GM21717 (cell line): ENCODE data around the gene FBXO33.
A peak's percentile ranks its signal among the peaks of the same experiment; 100 is the strongest.

Source experiments
- ATAC-seq: cut with Tn5 transposase; IDR thresholded peaks from one replicate; pipeline ENCODE4 v1.9.1; 2021; ENCODE audit warnings: mild to moderate bottlenecking, moderate library complexity; ENCODE audit not compliant: unreplicated experiment

FBXO33 gene, protein sequence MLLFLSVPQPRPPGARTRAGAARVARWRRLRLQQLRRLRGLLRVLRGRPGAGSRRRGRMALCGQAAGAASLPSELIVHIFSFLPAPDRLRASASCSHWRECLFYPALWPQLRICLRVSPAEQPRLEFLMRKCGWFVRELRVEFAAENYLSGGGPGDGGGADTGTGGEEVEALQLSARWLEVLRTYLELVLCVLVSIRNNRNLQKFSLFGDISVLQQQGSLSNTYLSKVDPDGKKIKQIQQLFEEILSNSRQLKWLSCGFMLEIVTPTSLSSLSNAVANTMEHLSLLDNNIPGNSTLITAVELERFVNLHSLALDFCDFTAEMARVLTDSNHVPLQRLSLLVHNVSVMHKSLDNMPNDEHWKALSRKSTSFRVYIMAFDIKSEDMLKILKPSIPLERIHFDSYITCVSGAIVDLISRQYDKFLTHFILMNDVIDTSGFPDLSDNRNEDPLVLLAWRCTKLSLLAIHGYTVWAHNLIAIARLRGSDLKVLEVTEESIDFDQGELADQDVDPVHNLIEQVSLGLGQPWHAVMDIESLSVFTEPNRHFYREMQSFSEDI

DNA sequence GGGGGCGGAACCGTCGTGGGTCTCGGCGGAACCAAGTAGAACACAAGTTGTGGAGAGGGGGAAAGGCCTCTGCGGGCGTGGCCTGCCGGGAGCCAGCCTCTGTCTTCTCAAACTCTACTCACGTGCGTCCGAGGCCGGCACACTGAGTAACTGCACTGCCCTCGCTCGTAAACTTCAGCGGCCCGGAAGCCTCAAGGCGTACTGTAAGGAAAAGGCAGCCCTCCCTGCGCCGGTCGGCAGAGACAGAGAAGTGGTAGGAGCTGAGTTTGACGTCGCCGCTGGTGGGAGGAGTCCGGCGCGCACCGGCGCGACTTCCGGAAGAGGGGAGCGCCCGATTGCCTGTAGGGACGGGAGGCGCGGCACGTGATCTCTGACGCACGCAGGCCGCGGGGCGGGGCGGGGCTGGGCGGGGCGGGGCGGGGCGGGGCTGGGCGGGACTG lies at the start of gene FBXO33:
Gene FBXO33 (minus strand): TSS at position 255 of the 440 bp plus-strand sequence. CDS start 271 bp downstream, outside the sequence.
- peak; percentile 84 for ATAC-seq

- peak; percentile 98 for ATAC-seq
These were observed 42.2 kb upstream of the FBXO33 start for GRCh38 chr14:39474416-39474911.

DNA sequence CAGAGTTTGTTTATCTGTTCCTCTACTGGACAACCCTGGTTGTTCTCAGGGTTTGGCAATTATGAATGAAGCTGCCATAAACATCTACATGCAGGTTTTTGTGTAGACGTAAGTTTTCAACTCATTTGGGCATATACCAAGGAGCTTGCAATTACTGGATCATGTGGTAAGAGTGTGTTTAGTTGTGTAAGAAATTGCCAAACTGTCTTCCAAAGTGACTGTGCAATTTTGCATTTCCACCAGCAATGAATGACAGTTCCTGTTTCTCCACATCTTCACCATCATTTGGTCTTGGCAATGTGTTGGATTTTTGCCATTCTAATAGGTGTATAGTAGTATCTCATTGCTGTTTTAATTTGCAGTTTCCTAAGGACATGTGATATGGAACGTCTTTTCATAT lies 39.8 kb upstream of the FBXO33 start:
- no peak for ATAC-seq

GRCh38 chr14:39469094-39469710 lies 37.0 kb upstream of the FBXO33 start:
- peak; percentile 98 for ATAC-seq

- ATAC-seq = peak; percentile 59
These were observed 35.8 kb upstream of the FBXO33 start for GRCh38 chr14:39467889-39468524.

- ATAC-seq = no peak
These were observed 27.7 kb upstream of the FBXO33 start for GRCh38 chr14:39459795-39460478.

DNA sequence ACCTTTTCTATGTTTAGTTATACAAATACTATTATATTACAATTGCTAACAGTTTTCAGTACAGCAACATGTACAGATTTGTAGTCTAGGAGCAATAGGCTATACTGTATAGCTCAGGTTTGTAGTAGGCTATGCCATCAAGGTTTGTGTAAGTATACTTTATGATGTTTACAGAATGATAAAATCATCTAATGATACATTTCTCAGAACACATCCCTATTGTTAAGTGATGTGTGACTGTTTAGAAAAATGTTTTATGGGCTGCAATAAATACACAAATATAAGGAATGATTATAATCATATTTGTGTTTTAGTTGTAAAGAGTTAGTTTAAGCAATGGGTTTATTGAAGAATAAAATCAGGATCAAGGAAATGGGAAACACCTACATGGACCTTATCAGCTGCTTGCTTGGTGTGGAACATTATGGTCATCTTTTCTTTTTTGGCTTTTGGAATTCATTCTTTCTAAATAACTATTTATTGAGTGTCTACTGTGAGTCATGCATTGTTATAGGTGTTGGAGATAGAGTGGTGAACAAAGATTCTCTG lies 24.5 kb upstream of the FBXO33 start:
- ATAC-seq = no peak

- ATAC-seq = no peak
These were observed 22.8 kb upstream of the FBXO33 start for GRCh38 chr14:39454906-39455539.

DNA sequence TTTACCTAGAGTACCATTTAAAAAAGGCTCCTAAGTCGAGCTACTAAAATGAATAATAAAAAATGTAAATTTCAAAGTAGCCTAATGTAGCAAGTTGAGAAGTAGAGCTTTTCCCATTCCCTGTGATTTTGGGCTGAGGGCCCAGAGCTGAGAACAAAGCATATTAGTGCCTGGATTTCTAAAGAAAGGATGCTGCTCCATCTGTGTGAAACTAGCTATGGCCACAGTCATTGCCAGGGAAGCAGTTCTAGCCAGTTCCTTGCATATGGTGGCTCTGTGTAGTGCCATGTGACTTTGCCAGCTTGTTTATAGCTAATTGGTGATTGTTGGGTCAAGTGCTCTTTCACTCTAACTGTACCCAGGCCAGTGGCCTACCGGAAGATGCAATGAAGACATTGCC lies 20.4 kb upstream of the FBXO33 start:
- no peak for ATAC-seq

DNA sequence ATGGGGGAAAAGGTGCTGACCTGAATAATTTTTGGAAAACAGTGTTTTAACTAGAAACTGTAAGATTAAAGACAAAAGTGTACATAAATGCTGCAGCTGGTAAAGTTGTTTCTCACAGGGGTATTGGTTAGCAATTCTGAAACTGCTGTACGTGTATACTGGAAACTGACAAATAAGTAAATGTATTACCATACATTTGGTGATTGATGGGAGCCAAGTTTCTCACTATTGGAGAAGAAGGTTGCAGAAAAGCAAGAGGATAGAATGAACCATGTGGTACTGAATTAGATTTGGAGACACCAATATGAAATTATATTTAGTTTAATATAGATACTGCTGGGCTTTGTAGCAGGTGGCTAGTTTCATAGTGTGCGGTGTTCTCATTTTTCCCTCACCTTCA lies 19.6 kb upstream of the FBXO33 start:
- ATAC-seq = peak; percentile 50

- ATAC-seq = no peak
These were observed 15.0 kb upstream of the FBXO33 start for GRCh38 chr14:39447175-39447661.

DNA sequence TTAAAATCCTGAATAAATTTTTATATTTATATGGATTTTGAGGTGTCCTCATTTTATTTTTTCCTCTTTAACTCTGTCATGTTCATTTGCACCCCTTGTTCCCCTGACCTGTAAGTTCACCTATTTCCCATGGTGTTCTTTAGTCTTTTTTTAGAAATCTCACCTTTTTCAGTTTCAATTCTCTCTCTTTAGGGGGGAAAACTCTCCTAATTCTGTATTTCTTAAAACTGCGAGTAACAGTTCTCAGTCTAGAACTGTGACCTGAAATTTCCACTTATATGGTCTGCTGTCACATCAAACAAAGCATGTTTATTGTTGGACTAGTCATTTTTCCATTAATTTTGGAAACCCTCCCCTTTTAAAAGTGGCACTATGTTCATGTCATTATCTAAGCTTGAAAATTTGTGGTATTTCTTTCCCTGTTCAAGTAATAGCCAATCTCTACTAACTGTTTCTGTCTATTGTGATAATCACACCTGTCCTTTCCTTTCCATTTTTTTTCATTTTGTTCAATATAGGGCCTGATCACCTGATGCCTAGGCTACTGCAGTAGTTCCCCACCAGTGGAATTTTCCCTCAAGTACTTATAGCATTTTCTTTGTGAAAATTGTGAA lies 14.0 kb upstream of the FBXO33 start:
- peak; percentile 45 for ATAC-seq

- ATAC-seq = no peak
These were observed 10.1 kb upstream of the FBXO33 start for GRCh38 chr14:39442293-39442692.

- no peak for ATAC-seq
These were observed 9.6 kb upstream of the FBXO33 start for GRCh38 chr14:39441805-39442204.

DNA sequence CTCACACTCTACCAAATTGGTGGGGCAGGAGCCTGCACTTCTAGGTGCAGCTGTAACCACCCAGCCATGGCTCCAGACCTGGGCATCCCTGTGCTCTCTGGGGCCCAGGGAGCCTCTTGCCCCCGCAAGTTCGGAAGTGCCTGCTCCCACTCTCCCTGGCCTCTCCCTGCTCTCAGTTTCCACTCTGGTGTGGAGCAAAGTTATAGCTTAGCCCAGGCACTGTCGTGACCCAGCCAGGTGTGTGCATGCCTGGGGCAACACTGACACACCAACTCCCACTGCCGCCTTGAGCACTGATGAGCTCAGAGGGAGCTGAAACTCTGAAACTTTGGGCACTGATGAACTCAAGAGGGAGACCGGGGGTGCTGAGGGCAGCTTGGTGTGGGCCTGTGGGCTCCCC lies 8.7 kb upstream of the FBXO33 start:
- ATAC-seq = no peak

- no peak for ATAC-seq
These were observed 3.0 kb upstream of the FBXO33 start for GRCh38 chr14:39435241-39435640.

- no peak for ATAC-seq
These were observed 2.2 kb upstream of the FBXO33 start for GRCh38 chr14:39434401-39434800.

GRCh38 chr14:39433452-39433813 lies 1.2 kb upstream of the FBXO33 start:
- ATAC-seq = no peak

- peak; percentile 60 for ATAC-seq
These were observed 602 bp upstream of the FBXO33 start for GRCh38 chr14:39432619-39433451.
